HG02870 (cell line): ENCODE results near the gene DEDD.

Experiments
- ATAC-seq: cut with Tn5 transposase; IDR thresholded peaks from one replicate; pipeline ENCODE4 v1.9.1; 2021; ENCODE audit warnings: mild to moderate bottlenecking, moderate library complexity; ENCODE audit not compliant: unreplicated experiment

Gene DEDD

DNA sequence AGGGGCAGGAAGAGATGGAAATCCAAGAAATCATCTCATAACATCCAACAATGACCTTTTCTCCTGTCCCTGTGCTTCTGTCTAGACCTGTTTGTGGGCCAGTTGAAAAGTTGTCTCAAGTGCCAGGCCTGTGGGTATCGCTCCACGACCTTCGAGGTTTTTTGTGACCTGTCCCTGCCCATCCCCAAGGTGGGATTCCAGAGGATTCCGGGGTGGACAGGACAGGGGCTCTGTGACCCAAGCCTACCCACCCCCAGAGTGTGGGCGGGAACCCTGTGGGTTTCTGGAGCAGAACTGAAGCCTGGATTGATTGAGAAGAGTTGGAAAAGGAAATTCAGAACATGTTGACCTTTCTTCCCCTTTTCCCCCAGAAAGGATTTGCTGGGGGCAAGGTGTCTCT, 31.3 kb upstream of the DEDD start:
- ATAC-seq: no peak

GRCh38 chr1:161162806-161163205, 30.3 kb upstream of the DEDD start:
- no peak for ATAC-seq

- no peak for ATAC-seq
These were observed 29.6 kb upstream of the DEDD start for GRCh38 chr1:161162052-161162451.

DNA sequence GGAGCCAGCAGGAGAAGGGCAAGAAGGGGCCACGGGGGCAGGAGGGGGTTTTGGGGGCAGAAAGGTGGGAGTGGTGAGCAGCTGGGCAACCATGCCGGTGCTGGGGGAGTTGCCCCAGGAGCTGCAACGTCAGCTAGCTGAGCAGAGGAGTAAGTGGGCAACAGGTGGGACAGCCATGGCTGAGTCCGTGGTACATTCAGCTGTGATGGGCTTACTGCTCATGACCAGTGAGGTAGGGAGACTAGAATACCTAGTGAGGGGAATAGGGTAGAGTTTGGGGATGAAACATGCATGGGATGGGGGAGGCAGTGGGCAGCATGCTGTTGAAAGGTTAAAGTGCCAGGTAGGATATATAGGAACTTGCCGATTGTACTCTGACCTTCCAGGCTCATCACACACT, 29.2 kb upstream of the DEDD start:
- no peak for ATAC-seq

GRCh38 chr1:161160671-161161145, 28.2 kb upstream of the DEDD start:
- no peak for ATAC-seq

DNA sequence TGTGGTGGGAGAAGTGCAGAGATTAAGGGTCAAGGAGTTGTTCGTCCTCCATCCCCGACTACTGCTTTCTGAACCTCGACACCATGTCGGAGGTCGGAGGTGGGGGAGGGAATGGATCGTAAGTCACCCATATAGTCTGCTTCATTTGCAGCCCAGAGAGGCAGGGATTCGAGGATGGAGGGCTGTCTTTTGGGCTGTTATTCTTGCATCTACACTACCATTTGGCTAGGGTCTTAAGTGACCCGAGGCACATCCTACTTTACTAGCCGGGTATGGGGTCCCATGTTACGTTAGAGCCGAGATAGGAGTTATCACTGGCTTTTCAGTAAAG, 27.4 kb upstream of the DEDD start:
- ATAC-seq: no peak

DNA sequence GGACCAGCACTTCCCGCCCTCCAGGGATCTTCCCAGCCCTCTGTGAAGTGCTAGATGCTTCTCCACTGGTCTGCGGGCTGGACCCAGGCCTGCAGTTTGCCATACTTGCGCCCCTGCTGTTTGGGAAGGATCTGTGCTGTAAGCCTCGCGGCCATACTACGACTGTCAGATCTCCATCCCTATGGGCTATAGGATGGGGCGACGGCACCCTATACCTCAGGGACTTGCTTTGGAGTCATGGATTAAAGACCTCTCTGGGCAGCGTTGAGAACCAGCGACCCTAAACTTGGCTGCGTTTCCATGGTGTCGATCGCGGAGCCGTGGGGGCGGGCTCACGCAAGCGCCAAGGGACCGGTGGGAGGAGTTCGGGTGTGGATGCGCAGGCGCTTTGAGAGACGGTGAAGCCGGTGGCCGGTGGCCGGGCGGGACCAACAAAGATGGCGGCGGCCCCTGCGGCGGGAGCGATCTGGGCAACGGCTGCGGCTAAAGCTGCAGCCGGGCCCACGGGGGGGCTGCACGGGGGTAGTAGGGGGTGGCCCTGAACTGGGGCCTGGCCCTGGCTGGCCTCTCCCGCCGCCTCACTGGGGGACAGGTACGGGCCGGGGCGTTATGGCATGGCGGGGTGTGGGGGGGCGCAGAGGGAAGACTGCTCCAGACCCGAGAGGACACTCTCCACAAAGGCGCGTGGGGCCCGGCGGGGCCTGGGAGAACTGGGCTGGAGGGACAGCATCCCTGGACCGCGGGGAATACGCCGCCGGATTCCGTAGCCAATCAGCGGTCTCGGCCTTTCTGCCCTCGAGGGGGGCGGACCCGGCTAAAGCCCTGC, 26.8 kb upstream of the DEDD start, which contains the start of gene USP21:
Gene USP21, plus strand, starts transcription at position 414 of the 826 bp plus-strand sequence. CDS start 1,141 bp downstream, outside the sequence.
- peak; percentile 87 for ATAC-seq

GRCh38 chr1:161158316-161159010, 26.0 kb upstream of the DEDD start:
- no peak for ATAC-seq

GRCh38 chr1:161157867-161158266, 25.4 kb upstream of the DEDD start:
- no peak for ATAC-seq

GRCh38 chr1:161153682-161154337, 21.3 kb upstream of the DEDD start, which contains the start of gene UFC1:
TSS of gene UFC1 (plus strand) at chr1:161153978. CDS start at chr1:161153998, 20 bp downstream.
- ATAC-seq: peak; percentile 84

DNA sequence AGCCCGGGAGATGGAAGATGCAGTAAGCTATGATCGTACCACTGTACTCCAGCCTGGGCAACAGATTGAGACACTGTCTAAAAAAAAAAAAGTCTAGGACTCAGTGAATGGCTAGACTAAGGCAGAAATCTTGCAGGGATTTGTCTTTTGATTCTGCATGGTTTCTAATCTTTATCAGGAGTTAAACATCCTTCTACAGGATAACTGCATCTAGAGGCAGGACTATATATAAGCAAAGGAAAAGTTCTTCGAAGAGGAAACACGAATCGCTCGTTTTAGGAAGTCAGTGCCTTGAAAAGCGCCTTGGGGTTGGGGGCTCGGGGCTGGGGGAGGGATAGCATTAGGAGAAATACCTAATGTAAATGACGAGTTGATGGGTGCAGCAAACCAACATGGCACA, 20.7 kb upstream of the DEDD start:
- ATAC-seq: no peak

DNA sequence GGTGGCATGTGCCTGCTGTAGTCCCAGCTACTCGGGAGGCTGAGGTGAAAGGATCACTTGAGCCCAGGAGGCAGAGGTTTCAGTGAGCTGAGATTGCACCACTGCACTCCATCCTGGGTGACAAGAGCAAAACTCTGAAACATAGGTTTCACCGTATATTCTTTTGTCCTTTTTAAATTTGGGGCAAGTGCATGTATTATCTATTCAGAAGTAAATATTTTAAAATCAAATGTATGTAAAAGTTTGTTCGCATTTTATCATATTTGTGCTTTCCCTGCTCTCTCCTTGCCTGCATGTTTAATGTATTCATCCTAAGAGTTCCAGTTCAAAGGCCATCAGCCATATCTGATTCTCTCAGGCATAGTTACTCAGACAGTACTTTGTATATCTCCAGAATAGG, 13.4 kb upstream of the DEDD start:
- no peak for ATAC-seq

DNA sequence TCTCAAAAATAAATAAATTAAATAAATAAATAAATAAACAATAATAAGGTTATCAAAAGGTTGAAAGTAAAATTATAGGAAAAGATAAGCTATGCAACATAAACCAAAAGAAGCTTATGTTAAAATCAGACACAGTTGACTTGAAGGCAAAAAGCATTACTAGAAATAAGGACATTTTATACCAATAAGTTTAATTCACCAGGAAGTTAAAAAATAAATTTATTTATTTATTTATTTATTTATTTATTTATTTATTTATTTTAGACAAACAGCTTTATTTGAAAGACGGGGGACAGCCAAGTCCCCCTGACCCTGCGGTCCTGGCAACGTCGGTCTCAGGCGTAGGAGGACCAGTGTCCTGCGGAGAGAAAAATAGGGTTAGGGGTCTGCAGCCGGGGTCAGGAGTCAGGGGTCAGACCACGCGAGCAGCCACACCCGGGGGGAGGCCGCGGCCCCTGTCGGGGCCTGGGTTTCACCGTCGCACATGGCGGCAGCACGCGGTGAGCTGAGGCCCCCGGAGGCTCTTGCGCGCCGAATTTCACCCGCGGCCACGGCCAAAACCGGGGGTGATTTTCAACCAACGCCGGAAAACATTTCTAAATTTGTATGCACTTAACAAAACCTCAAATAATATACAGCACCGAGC, 8.4 kb upstream of the DEDD start:
- no peak for ATAC-seq

- no peak for ATAC-seq
These were observed 7.3 kb upstream of the DEDD start for GRCh38 chr1:161139766-161140165.

GRCh38 chr1:161138431-161138830, 6.0 kb upstream of the DEDD start:
- no peak for ATAC-seq

- no peak for ATAC-seq
These were observed 5.4 kb upstream of the DEDD start for GRCh38 chr1:161137881-161138280.

GRCh38 chr1:161133220-161133740, 813 bp upstream of the DEDD start:
- ATAC-seq: no peak

GRCh38 chr1:161131523-161132409, 701 bp downstream of the DEDD start:
- ATAC-seq: no peak

DNA sequence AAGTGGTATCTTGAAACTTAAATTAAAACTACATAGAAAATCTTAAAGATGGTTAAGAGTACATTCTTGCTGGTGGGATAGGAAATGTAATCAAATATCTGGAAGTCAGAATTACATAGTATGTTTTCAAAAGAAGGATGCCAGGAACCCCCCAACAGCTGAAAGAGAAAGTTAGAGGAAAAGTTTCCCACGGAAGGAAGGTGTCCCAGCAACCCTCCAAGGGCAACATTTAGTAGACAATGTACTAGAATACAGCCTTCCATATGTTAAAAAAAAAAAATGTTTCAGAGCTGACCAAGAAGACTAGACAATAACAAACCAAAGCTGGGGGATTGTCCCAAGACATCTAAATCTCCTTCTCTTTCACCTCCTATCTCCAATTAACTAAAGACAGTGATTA, 2.2 kb downstream of the DEDD start:
- ATAC-seq: no peak
